Spleen (tissue), 7 donors: ENCODE results near the gene KLHL22.

Source experiments
- CTCF ChIP-seq, 11 experiments: fragments of 200-600 bp in 7 of 11; fragments of 450-650 bp in 4 of 11; sonication (generic) in 4 of 11; IDR thresholded peaks in 8 of 11; conservative IDR thresholded peaks in 3 of 11; 1 replicate in 7 of 11; 2 replicates in 4 of 11; pipeline versions ENCODE4 v1.4.0 to v1.8.0; 2016 to 2021; ENCODE audit warnings: antibody characterized with exemption in 11 of 11, inconsistent platforms in 4 of 11, mild to moderate bottlenecking in 1 of 11
- POLR2A ChIP-seq, 3 donors: fragments of 450-650 bp; IDR thresholded peaks; one replicate each; pipeline ENCODE4 v1.5.1; 2017; ENCODE audit warnings: antibody characterized with exemption in 3 of 3, mild to moderate bottlenecking in 1 of 3
- POLR2AphosphoS5 ChIP-seq, 3 donors: sonication (generic); formaldehyde crosslinking; IDR thresholded peaks; one replicate each; pipeline ENCODE4 v1.5.1; 2017; ENCODE audit warnings: antibody characterized with exemption in 3 of 3
- donor health status: DM: no; HTN: no; CAD: no; lungs with moderate emphysema.
- donor health status: DM: no; HTN: no; CAD: no.
- donor health status: DM: no; HTN: no; CAD: no.

GRCh38 chr22:20472629-20473442 lies 22.8 kb downstream of the KLHL22 start:
- TF ChIP-seq CTCF (IDR thresholded peaks at IDR 0.05 in 8 of 11, conservative IDR thresholded peaks at IDR 0.05 in 3 of 11) (no peak), POLR2A (IDR thresholded peaks at IDR 0.05) (no peak), POLR2AphosphoS5 (IDR thresholded peaks at IDR 0.05) (no peak)
